Kasumi-1 (cell line): ENCODE results near the gene PDGFD.
"Not testable (repeated sequence)": the region's sequence is repeated elsewhere in the genome, so short reads cannot be mapped to it uniquely, and the experiment has no call there.

Experiments used
- DNase-seq, 2 experiments: peaks; one replicate each; lab custom pipeline; 2025; lab: John Stamatoyannopoulos, UW

The PDGFD gene

GRCh38 chr11:104054911-104055529, 108.9 kb downstream of the PDGFD start:
- no peak for DNase-seq

GRCh38 chr11:104053743-104054478, 110.0 kb downstream of the PDGFD start:
- no peak for DNase-seq

- DNase-seq, result no peak
Observed at GRCh38 chr11:104051778-104052177, 112.2 kb downstream of the PDGFD start.

DNA sequence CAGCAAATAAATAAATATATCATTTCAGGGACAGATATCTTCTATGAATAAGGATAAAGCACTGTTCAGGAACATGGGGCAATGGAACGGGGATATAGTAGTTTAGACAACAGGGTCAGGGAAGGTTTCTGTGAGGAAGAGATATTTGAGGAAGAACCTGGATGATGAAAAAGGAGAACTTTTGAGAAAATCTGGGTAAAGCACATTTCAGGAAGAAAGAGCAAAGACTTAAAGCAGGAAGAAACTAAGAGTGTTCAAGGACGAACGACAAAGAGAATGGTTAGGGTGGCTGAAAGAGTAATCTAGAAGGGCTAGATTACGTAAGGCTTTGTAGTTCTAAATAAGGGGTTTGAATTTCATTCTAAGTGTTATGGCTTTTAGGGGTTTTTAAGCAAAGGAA, 114.8 kb downstream of the PDGFD start:
- no peak for DNase-seq

DNA sequence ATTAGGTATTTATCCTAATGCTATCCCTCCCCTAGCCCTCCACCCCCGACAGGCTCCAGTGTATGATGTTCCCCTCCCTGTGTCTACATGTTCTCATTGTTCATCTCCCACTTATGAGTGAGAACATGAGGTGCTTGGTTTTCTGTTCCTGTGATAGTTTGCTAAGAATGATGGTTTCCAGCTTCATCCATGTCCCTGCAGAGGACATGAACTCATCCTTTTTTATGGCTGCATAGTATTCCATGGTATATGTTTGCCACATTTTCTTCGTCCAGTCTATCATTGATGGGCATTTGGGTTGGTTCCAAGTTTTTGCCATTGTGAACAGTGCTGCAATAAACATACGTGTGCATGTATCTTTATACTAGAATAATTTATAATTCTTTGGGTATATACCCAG, 117.1 kb downstream of the PDGFD start:
- DNase-seq, result not testable (repeated sequence)

DNA sequence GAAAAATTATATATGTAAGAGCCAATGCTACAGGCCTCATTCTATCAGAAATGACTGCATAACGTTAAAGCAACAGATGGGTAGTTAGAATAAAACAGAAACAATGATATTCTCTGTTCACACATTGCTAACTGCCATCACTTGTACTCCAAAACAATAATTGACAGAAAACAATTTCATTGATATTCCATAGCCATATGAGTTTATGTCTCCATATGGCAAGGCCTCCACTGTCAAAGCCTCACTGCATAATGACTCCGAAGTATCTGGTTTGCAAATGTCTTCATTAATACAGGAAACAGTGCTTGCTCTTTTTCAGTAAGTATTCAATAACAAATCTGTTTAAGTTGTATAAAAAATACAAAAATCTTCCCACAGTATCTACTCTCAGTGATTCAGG, 117.6 kb downstream of the PDGFD start:
- no peak for DNase-seq

- DNase-seq, result no peak
Observed at GRCh38 chr11:104043678-104044239, 120.2 kb downstream of the PDGFD start.

DNA sequence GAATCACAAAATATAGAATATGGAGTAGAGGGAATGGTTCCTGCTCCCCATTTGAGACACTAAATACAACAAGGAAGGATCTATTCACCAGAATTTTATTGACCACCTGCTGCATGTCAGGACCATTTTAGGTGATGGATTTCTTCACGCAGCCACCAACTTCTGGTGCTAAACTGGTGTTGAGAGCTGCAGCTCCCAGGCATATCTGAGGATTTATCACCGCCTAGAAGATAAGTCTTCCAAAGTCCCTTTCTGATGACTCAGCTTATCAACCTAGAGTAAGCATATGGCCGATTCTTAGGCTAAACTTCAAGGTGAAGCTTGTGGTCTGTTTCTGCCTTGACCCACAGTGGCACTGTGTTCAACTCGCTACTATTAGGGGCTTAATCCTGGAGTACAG, 120.8 kb downstream of the PDGFD start:
- no peak for DNase-seq

DNA sequence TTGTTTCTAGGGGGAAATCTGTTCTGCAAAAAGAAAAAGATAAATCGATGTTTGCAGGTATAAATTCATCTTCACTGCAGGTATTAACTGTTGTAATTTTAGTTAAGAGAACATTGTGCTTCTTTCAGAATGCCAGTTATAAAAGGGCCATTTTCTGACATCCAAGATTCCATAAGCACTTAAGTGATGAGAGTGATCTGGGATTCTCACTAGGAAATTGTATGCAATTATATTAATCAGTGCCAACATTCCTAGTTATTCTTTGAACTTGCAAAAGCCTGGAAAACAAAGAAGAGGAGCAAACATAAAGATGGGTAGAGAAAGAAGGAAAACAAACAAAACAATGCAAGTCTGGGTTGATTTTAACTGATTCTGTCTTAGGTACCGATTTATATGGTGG, 122.2 kb downstream of the PDGFD start:
- no peak for DNase-seq

- no peak for DNase-seq
Observed at GRCh38 chr11:104036995-104037394, 127.0 kb downstream of the PDGFD start.

- no peak for DNase-seq
Observed at GRCh38 chr11:104036588-104036987, 127.4 kb downstream of the PDGFD start, which contains the start of gene DDI1. DDI1 (plus strand) TSS chr11:104036640; CDS start chr11:104036823, 183 bp downstream.

- no peak for DNase-seq
Observed at GRCh38 chr11:104033561-104033960, 130.4 kb downstream of the PDGFD start.

GRCh38 chr11:104033134-104033533, 130.8 kb downstream of the PDGFD start:
- no peak for DNase-seq

DNA sequence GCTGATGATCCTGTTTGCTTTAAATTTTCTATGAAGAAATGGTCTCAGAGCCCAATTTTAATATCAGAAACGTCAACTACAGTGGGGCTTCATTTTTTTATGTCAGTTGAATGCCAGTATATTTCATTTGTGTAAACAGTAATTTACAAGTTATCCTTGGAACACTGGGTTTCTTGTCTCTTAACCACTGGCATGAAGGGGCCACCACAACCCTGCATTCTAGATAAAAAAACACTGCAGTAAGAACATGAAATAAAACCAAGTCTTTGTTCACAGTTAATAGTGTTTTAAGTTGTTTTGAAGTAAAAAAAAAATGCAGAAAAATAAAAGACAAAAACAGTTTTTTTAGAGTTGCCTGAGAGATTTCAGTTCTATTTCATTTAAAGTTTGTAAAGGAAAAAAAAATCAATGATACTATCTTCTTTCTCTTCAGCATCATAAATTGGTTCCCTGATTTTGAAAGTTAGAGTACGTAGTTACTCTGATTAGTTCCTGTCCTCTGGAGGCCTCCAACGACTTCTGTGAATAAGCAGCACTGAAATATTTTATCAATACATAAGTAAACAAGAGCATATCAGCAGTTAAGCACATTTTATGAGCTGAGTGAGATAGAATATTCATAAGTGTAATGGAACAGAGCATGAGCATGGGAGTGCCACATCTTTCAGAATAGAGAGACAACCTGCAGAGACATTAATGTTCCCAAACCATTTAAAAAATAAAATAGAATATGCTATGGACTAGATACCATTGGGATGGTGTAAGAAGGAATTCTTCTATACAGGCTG, 135.3 kb downstream of the PDGFD start:
- no peak for DNase-seq

GRCh38 chr11:104024572-104024971, 139.4 kb downstream of the PDGFD start:
- no peak for DNase-seq

GRCh38 chr11:104015649-104016415, 148.1 kb downstream of the PDGFD start:
- no peak for DNase-seq

GRCh38 chr11:104011044-104011443, 152.9 kb downstream of the PDGFD start:
- DNase-seq, result no peak

DNA sequence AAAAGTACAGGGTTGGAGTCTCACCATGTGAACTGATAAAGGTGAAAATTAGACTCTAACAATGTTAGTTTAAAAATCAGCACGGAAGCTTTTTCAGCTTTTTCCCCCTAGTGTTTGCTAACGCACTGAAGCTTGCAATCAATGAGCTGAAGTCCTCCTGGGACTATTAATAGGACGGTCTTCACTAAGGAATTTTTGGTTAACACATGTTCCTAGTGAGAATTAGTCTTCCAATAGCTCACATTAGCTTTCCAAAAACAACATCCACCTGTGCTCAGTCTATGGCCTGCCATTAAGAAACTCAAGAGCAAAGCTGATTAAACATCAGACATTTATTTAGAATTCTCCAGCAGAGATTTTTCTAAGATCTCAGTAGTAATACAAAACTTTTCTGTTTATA, 154.2 kb downstream of the PDGFD start:
- no peak for DNase-seq

GRCh38 chr11:104005234-104005855, 158.6 kb downstream of the PDGFD start:
- no peak for DNase-seq

DNA sequence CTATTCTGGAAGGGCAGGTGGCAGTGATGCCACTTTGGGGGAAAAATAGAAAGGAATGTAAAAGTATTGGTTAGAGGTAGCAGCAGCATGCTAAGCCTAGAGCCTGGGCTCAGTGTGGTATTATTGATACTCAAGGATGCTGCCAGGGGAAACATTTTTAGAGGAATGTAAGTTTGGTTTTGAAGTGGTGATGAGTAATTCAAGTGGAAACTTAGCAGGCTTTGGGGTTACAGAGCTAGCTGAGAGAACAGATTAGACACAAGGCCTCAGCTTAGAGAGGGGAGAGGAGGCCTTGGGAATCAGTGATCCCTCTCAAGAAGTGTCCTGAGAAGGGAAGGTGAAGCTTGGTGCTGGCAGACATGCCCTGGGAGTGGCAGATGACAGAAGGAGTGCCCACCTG, 160.5 kb downstream of the PDGFD start:
- no peak for DNase-seq

GRCh38 chr11:104001561-104002056, 162.3 kb downstream of the PDGFD start:
- DNase-seq, result no peak
